GM18907 (cell line): ENCODE measurements around the gene PROSER3.

Source experiments
- ATAC-seq: cut with Tn5 transposase; IDR thresholded peaks from one replicate; pipeline ENCODE4 v1.9.1; 2021; ENCODE audit warnings: mild to moderate bottlenecking, moderate library complexity; ENCODE audit not compliant: unreplicated experiment

The PROSER3 gene

DNA sequence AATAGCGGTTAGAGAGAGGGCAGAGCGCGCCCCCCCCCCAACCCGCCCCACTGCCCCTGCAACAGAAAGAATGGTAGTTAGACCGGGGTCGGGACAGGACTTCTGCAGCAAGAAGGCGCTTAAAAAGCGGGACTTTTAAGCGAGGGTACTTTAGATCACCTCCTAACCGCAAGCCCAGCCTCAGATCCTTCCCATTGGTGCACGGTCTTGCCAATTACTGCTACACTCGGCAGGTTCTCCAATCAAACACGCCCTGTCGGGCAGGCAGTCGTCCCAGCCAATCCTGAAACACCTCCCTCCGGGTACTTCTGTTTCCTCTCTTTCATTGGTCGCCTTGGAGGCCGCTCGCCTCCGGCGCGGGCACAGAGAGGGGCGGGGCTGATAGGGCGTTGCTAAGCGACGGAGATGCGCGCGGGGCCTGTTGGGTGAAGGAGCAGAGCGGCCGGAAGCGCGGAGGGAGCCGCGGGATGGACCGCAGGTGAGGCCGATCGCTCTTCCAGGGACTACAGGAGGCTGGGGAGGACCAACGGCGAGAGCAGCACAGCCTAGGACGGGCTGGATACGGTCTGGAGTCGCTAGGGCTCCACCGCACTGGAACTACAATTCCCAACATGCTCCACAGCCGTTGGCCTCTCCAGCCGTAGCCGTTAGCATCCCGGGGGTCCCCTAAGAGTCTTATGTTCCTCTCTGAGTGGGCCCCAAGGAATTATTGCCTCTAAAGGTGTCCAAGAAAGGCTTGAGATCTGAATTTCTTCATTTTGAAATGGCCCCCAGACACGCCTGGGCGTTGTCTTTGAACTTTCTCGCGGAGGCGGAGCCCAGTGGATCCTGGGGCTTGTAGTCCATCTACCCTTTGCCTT, at the start of gene PROSER3:
PROSER3 (plus strand) TSS at position 428 of the 860 bp plus-strand sequence; CDS start at position 468, 40 bp downstream.
- ATAC-seq: peak; percentile 93

GRCh38 chr19:35708391-35708790, 49.6 kb upstream of the PROSER3 start:
- ATAC-seq: no peak

- ATAC-seq: peak; percentile 35
These were observed 46.9 kb upstream of the PROSER3 start for GRCh38 chr19:35710784-35711723.

DNA sequence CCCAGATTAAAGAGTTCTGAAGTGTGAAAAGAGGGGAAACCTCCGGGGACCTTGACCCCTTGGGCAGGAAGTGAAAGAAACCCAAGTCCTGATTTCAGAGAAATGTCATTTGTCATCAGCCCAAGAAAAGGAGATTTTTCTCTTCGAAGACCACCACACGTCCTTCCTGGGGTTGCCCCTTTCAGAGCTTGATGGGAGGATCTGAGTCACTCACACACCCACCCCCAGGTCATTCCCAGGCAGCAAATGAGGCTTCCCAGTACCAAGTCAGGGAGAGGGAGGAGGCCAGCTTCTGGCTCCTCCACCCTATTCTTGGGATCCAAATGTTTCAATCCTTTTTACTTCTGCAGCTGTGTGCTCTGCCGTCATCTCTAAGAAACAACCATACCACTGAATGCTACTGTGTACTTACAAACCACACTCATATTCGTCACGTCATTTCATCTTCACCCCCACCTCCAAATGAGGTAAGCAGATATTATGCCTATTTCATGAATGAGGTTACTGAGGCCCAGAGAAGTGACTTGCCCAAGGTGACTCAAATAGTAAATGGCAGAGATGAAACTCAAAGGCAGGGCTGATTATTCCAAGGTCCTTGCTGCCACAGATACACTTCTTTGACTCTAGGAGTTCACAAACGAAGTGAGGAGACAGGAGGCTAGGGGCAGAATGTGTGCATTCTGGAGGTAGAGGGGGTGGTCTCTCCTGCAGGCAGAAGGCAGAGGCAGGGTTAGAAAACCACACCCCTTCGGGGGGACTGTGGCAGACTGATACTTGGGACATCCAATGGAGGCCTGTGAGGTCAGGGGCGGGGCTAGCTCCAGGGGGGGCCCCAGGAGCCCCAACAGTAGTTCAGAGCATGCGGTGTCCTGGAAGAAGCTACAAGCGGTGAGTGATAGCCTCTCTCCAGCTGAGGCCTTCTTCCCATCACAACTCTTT, 45.1 kb upstream of the PROSER3 start:
- no peak for ATAC-seq

GRCh38 chr19:35713506-35713850, 44.5 kb upstream of the PROSER3 start:
- no peak for ATAC-seq

- ATAC-seq: no peak
These were observed 44.0 kb upstream of the PROSER3 start for GRCh38 chr19:35713904-35714495.

GRCh38 chr19:35714601-35715354, 43.2 kb upstream of the PROSER3 start:
- no peak for ATAC-seq

- no peak for ATAC-seq
These were observed 42.6 kb upstream of the PROSER3 start for GRCh38 chr19:35715355-35715809.

DNA sequence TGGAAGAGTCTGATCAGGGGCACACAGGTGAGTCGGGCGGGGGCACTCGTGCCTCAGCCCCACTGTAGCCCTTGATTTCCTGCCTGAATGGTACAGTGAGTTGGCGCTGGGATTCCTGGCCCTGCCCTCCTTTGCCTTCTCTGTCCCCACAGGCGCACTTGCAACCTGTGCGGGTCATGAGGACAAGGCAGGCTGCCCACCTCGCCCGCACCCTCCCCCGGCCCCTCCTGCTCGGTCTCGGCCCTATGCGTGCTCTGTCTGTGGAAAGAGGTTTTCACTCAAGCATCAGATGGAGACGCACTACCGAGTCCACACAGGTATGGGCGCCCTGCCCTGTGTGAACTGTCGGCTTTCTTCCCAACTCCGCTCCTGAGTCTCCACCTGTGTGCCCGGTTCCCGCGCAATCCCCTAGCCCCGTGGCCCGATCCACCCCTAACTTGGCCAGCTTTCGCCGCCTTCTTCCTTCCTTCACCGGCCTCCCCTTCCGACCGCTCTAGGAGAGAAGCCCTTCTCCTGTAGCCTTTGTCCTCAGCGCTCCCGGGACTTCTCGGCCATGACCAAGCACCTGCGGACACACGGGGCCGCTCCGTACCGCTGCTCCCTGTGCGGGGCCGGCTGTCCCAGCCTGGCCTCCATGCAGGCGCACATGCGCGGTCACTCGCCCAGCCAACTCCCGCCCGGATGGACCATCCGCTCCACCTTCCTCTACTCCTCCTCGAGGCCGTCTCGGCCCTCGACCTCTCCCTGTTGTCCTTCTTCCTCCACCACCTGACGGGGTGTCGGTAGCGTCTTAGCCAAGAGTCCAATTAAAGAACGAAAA, 41.8 kb upstream of the PROSER3 start:
- ATAC-seq: peak; percentile 2

- peak; percentile 63 for ATAC-seq
These were observed 40.9 kb upstream of the PROSER3 start for GRCh38 chr19:35716801-35717664.

DNA sequence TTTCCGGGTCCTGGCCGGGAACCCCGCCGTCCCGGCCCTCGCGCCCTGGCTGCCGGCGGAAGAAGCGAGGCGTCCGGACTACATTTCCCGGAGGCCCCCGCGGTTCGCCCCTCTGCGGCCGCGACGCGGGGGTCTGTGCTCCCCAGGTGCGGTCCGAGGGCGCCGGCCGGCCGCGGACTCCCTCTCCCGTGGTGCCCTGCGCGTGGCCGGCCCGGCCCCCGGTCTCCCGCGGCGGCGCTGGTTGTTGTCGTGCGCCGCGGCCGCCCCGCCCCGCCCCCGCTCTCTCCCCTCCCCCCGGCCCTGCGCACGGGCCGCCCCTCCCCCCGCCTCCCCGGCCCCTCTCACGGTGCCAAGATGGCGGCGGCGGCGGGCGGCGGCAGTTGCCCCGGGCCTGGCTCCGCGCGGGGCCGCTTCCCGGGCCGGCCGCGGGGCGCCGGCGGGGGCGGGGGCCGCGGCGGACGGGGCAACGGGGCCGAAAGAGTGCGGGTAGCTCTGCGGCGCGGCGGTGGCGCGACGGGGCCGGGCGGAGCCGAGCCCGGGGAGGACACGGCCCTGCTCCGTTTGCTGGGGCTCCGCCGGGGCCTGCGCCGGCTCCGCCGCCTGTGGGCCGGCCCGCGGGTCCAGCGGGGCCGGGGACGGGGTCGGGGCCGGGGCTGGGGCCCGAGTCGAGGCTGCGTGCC, 40.2 kb upstream of the PROSER3 start, which contains the start of gene KMT2B:
KMT2B (plus strand) TSS at position 339 of the 680 bp plus-strand sequence; CDS start at position 355, 16 bp downstream.
- no peak for ATAC-seq

DNA sequence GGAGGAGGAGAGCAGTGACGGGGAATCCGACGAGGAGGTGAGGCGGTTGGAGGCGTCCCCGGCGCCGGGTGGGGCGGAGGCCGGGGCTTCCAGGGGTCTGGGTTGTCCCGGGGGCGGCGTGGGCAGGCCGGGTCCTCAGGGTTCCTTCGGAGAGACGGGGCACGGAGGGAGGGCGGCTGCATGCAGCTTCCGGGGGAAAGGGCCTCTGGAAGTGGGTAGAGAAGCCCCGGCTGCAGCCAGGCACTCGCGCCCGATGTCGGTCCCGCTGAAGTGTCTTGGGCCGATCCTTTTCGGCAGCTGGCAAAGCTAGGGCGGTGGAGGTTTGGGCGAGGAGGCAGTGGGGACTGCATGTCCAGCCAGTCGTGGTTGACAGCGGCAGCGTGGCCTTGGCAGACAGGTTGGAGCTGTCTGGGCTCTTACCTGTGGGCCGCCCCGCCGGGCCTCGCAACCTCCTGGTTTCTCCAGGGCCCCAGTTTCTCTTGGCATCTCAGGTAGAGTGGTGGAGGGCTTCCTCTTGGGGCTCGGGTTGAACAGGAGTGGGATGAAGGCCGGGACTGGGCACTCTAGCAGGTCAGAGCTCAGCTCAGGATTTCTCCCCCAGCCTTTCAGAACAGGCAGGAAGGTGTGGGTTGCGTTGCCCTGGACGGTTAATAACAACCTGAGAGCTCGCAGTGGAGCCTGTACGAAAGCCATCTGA, 39.5 kb upstream of the PROSER3 start:
- ATAC-seq: peak; percentile 9

- no peak for ATAC-seq
These were observed 38.4 kb upstream of the PROSER3 start for GRCh38 chr19:35719402-35720162.

DNA sequence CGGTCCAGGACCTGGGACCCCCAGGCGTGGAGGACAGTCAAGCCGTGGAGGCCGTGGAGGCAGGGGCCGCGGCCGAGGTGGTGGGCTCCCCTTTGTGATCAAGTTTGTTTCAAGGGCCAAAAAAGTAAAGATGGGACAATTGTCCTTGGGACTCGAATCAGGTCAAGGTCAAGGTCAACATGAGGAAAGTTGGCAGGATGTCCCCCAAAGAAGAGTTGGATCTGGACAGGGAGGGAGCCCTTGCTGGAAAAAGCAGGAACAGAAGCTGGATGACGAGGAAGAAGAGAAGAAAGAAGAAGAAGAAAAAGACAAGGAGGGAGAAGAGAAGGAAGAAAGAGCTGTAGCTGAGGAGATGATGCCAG, 37.8 kb upstream of the PROSER3 start:
- ATAC-seq: no peak

DNA sequence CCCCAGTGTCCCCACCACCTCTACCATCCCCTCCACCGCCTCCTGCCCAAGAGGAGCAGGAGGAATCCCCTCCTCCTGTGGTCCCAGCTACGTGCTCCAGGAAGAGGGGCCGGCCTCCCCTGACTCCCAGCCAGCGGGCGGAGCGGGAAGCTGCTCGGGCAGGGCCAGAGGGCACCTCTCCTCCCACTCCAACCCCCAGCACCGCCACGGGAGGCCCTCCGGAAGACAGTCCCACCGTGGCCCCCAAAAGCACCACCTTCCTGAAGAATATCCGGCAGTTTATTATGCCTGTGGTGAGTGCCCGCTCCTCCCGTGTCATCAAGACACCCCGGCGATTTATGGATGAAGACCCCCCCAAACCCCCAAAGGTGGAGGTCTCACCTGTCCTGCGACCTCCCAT, 37.3 kb upstream of the PROSER3 start:
- no peak for ATAC-seq

GRCh38 chr19:35721374-35721773, 36.6 kb upstream of the PROSER3 start:
- ATAC-seq: no peak
